H9 (cell line): ENCODE measurements around the gene BACH2. TPM values are rescaled to one million over a fixed set of nuclear protein-coding genes. Genes with fewer than 3 reads are reported as not detected.

Experiments used
- DNase-seq: peaks from one replicate; pipeline ENCODE4 v3.0.0-alpha.2; 2017
- H2AFZ ChIP-seq: one replicate; pipeline ENCODE4 v1.6.1; 2013; ENCODE audit warnings: mild to moderate bottlenecking, low read length, control low read depth, moderate library complexity
- H2AK5ac ChIP-seq: 2 replicates; pipeline ENCODE4 v1.6.1; 2013; ENCODE audit warnings: low read length, control low read depth, mixed read lengths; ENCODE audit not compliant: insufficient read length
- H2BK120ac ChIP-seq: one replicate; pipeline ENCODE4 v1.6.1; 2013; ENCODE audit warnings: low read depth, mild to moderate bottlenecking, low read length, control low read depth, inconsistent platforms; ENCODE audit not compliant: poor library complexity, severe bottlenecking
- H2BK12ac ChIP-seq: 2 replicates; pipeline ENCODE4 v1.6.1; 2013; ENCODE audit warnings: low read length, control low read depth, mixed read lengths, low read depth; ENCODE audit not compliant: insufficient read length
- H2BK15ac ChIP-seq: 2 replicates; pipeline ENCODE4 v1.6.1; 2013; ENCODE audit warnings: low read depth, low read length, control low read depth
- H2BK20ac ChIP-seq: one replicate; pipeline ENCODE4 v1.6.1; 2013; ENCODE audit warnings: low read depth, mild to moderate bottlenecking, low read length, control low read depth, inconsistent platforms; ENCODE audit not compliant: poor library complexity, severe bottlenecking
- H2BK5ac ChIP-seq: 2 replicates; pipeline ENCODE4 v1.6.1; 2013; ENCODE audit warnings: low read length, control low read depth, mixed read lengths; ENCODE audit not compliant: insufficient read length
- H3K14ac ChIP-seq: 2 replicates; pipeline ENCODE4 v1.6.1; 2013; ENCODE audit warnings: low read length, control low read depth; ENCODE audit not compliant: insufficient read depth
- H3K18ac ChIP-seq: 2 replicates; pipeline ENCODE4 v1.6.1; 2013; ENCODE audit warnings: low read depth, mild to moderate bottlenecking, mixed read lengths, low read length, control low read depth; ENCODE audit not compliant: insufficient read length
- H3K23ac ChIP-seq: 2 replicates; pipeline ENCODE4 v1.6.1; 2013; ENCODE audit warnings: low read length, control low read depth, mixed read lengths, low read depth; ENCODE audit not compliant: insufficient read length
- H3K23me2 ChIP-seq: 2 replicates; pipeline ENCODE4 v1.6.1; 2013; ENCODE audit warnings: low read depth, mild to moderate bottlenecking, mixed read lengths, low read length, control low read depth; ENCODE audit not compliant: insufficient read length, poor library complexity, severe bottlenecking
- H3K27ac ChIP-seq: 2 replicates; pipeline ENCODE4 v1.5.1; 2013; ENCODE audit warnings: low read length, control low read depth, mixed read lengths, low read depth; ENCODE audit not compliant: insufficient read length
- H3K27me3 ChIP-seq: 2 replicates; pipeline ENCODE4 v1.6.1; 2013; ENCODE audit warnings: low read length, control low read depth, inconsistent platforms; ENCODE audit not compliant: insufficient read depth
- H3K4ac ChIP-seq: 2 replicates; pipeline ENCODE4 v1.6.1; 2013; ENCODE audit warnings: low read depth, mild to moderate bottlenecking, control low read depth, inconsistent platforms, low read length, moderate library complexity
- H3K4me1 ChIP-seq: 2 replicates; pipeline ENCODE4 v1.6.1; 2013; ENCODE audit warnings: low read length, control low read depth, inconsistent platforms; ENCODE audit not compliant: insufficient read depth
- H3K4me2 ChIP-seq: 2 replicates; pipeline ENCODE4 v1.6.1; 2013; ENCODE audit warnings: low read length, control low read depth, mixed read lengths; ENCODE audit not compliant: insufficient read length, insufficient read depth
- H3K56ac ChIP-seq: 2 replicates; pipeline ENCODE4 v1.6.1; 2013; ENCODE audit warnings: low read depth, mild to moderate bottlenecking, mixed read lengths, low read length, control low read depth; ENCODE audit not compliant: insufficient read length
- H3K79me1 ChIP-seq: 2 replicates; pipeline ENCODE4 v1.6.1; 2013; ENCODE audit warnings: low read depth, mild to moderate bottlenecking, moderate library complexity, low read length, control low read depth, inconsistent platforms; ENCODE audit not compliant: insufficient read depth, poor library complexity, severe bottlenecking
- H3K79me2 ChIP-seq: 2 replicates; pipeline ENCODE4 v1.6.1; 2013; ENCODE audit warnings: low read length, control low read depth, inconsistent platforms; ENCODE audit not compliant: insufficient read depth
- H3K9ac ChIP-seq: 2 replicates; pipeline ENCODE4 v1.6.1; 2013; ENCODE audit warnings: low read length, control low read depth, mixed read lengths; ENCODE audit not compliant: insufficient read length; ENCODE audit errors: extremely low read depth
- H3K9me3 ChIP-seq: one replicate; pipeline ENCODE4 v1.6.1; 2013; ENCODE audit warnings: low read depth, low read length, inconsistent platforms; ENCODE audit not compliant: control insufficient read depth
- H3T11ph ChIP-seq: one replicate; pipeline ENCODE4 v1.6.1; 2013; ENCODE audit warnings: mild to moderate bottlenecking, low read length, control low read depth, inconsistent platforms
- H4K20me1 ChIP-seq: one replicate; pipeline ENCODE4 v1.6.1; 2013; ENCODE audit not compliant: control insufficient read depth, insufficient read length, insufficient read depth
- H4K5ac ChIP-seq: 2 replicates; pipeline ENCODE4 v1.6.1; 2013; ENCODE audit warnings: low read depth, mild to moderate bottlenecking, mixed read lengths, low read length, control low read depth; ENCODE audit not compliant: insufficient read length
- H4K8ac ChIP-seq: replicated peaks from 2 replicates; pipeline ENCODE4 v1.6.1; 2013; ENCODE audit warnings: low read length, control low read depth, mixed read lengths, low read depth; ENCODE audit not compliant: insufficient read length
- H4K91ac ChIP-seq: 2 replicates; pipeline ENCODE4 v1.6.1; 2013; ENCODE audit warnings: low read depth, mild to moderate bottlenecking, moderate library complexity, mixed read lengths, low read length, control low read depth; ENCODE audit not compliant: insufficient read length
- H3K27ac Mint-ChIP-seq, 3 experiments: 2 replicates in 2 of 3; 3 replicates in 1 of 3; pipeline ENCODE4 v1.8.0; 2020 to 2021; ENCODE audit warnings: mixed read lengths in 3 of 3, mild to moderate bottlenecking in 1 of 3, moderate library complexity in 1 of 3
- H3K27me3 Mint-ChIP-seq: 2 replicates; pipeline ENCODE4 v1.8.0; 2021; ENCODE audit warnings: low read depth, mild to moderate bottlenecking, moderate library complexity, mixed read lengths
- H3K36me3 Mint-ChIP-seq, 3 experiments: 2 replicates in 2 of 3; 3 replicates in 1 of 3; pipeline ENCODE4 v1.8.0; 2020 to 2021; ENCODE audit warnings: low read depth in 3 of 3, mixed read lengths in 3 of 3; ENCODE audit not compliant: insufficient read depth in 1 of 3
- H3K4me1 Mint-ChIP-seq, 2 experiments: 2 replicates each; pipeline ENCODE4 v1.8.0; 2020; ENCODE audit warnings: mixed read lengths in 2 of 2
- H3K4me3 Mint-ChIP-seq, 2 experiments: 2 replicates in 1 of 2; 3 replicates in 1 of 2; pipeline ENCODE4 v1.8.0; 2020 to 2021; ENCODE audit warnings: mild to moderate bottlenecking in 2 of 2, mixed read lengths in 2 of 2, moderate library complexity in 1 of 2
- H3K9me3 Mint-ChIP-seq, 2 experiments: 2 replicates in 1 of 2; 3 replicates in 1 of 2; pipeline ENCODE4 v1.8.0; 2020; ENCODE audit warnings: mild to moderate bottlenecking in 2 of 2, mixed read lengths in 2 of 2, moderate library complexity in 1 of 2
- WGBS: extraction: QIAGEN DNeasy Blood & Tissue Kit; methylation state at CpG from one replicate; pipeline ENCODE4 v1.1.7; 2013; ENCODE audit warnings: missing lambda C conversion rate, low lambda C conversion rate, mixed read lengths; ENCODE audit not compliant: insufficient read length; ENCODE audit errors: extremely low coverage; 5-methylcytosine and 5-hydroxymethylcytosine counted together
- total RNA-seq: library from RNA; stranded (reverse); gene quantifications from 2 replicates; pipeline ENCODE4 v1.2.1, GENCODE V29; 2021
- TF ChIP-seq, protein P1 (sequence below): fragments of 200-600 bp; sonication (generic); conservative IDR thresholded peaks from 3 replicates; pipeline ENCODE4 v1.8.0; 2021; ENCODE audit warnings: antibody characterized with exemption, mild to moderate bottlenecking

Gene BACH2
- total RNA-seq, 1 experiment from 2014 or later = 2.0 TPM

- no peak overlapping the region for H2AK5ac ChIP-seq
- H3K9ac ChIP-seq = no peak overlapping the region
- no peaks in the 10 kb centered on the region for H3K27me3 ChIP-seq
- H3K14ac ChIP-seq = no peak overlapping the region
- no peak overlapping the region for H4K5ac ChIP-seq
- H3K27me3 Mint-ChIP-seq = peaks cover 64% of the 10 kb centered on the region
- H3K79me2 ChIP-seq = no peaks in the 10 kb centered on the region
- no peak overlapping the region for H3K27ac Mint-ChIP-seq
- no peaks in the 10 kb centered on the region for H3K9me3 Mint-ChIP-seq
- no peak for DNase-seq
- no peak overlapping the region for H2BK15ac ChIP-seq
- H3K9me3 ChIP-seq = no peaks in the 10 kb centered on the region
- no peaks in the 10 kb centered on the region for H3K4me1 ChIP-seq
- no peak overlapping the region for H3K4me3 Mint-ChIP-seq
- WGBS = no CpG with 5 or more reads among the region's 3 CpGs
- H3K23me2 ChIP-seq = no peaks in the 10 kb centered on the region
- no peak overlapping the region for H3T11ph ChIP-seq
- no peak overlapping the region for H3K23ac ChIP-seq
- H3K18ac ChIP-seq = no peak overlapping the region
- H3K36me3 Mint-ChIP-seq = no peaks in the 10 kb centered on the region
- no peak overlapping the region for H4K91ac ChIP-seq
- no peak overlapping the region for H3K4ac ChIP-seq
- H3K27ac ChIP-seq = no peak overlapping the region
- no peaks in the 10 kb centered on the region for H3K79me1 ChIP-seq
- no peak overlapping the region for H4K8ac ChIP-seq
- no peak overlapping the region for H2AFZ ChIP-seq
- no peak overlapping the region for H3K4me2 ChIP-seq
- no peak overlapping the region for H2BK120ac ChIP-seq
- no peak overlapping the region for H3K56ac ChIP-seq
- no peak overlapping the region for H2BK12ac ChIP-seq
- H2BK5ac ChIP-seq = no peak overlapping the region
- TF ChIP-seq, protein P1, sequence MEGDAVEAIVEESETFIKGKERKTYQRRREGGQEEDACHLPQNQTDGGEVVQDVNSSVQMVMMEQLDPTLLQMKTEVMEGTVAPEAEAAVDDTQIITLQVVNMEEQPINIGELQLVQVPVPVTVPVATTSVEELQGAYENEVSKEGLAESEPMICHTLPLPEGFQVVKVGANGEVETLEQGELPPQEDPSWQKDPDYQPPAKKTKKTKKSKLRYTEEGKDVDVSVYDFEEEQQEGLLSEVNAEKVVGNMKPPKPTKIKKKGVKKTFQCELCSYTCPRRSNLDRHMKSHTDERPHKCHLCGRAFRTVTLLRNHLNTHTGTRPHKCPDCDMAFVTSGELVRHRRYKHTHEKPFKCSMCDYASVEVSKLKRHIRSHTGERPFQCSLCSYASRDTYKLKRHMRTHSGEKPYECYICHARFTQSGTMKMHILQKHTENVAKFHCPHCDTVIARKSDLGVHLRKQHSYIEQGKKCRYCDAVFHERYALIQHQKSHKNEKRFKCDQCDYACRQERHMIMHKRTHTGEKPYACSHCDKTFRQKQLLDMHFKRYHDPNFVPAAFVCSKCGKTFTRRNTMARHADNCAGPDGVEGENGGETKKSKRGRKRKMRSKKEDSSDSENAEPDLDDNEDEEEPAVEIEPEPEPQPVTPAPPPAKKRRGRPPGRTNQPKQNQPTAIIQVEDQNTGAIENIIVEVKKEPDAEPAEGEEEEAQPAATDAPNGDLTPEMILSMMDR = no peak
- no peak overlapping the region for H2BK20ac ChIP-seq
- H3K4me1 Mint-ChIP-seq = peaks cover 16 to 19% of the 10 kb centered on the region in 2 experiments
- no peaks in the 10 kb centered on the region for H4K20me1 ChIP-seq
Measured at GRCh38 chr6:89888871-89889270, 407.8 kb downstream of the BACH2 start.
